Natural killer cell (primary cell): Measurements from ENCODE around the gene GNAZ. TPM values are rescaled to one million over a fixed set of nuclear protein-coding genes. Genes with fewer than 3 reads are reported as not detected.
A peak's percentile ranks its signal among the peaks of the same experiment; 100 is the strongest.

Source experiments
- ATAC-seq, 3 donors: fragments of 150-1000 bp in 2 of 3; fragments of 200-7000 bp in 1 of 3; cut with Tn5 transposase; 1 replicate in 1 of 3; 2 replicates in 2 of 3; pipeline ENCODE4 v1.10.0; 2021; ENCODE audit warnings: mild to moderate bottlenecking in 2 of 3, moderate library complexity in 2 of 3
- DNase-seq, 2 donors: peaks; one replicate each; pipeline versions ENCODE4 v3.0.0 to v3.0.0-alpha.2; 2013 to 2021; ENCODE audit warnings: mixed read lengths in 1 of 2
- H3K27ac ChIP-seq: one replicate; pipeline ENCODE4 v1.5.1; 2013; ENCODE audit warnings: mild to moderate bottlenecking, low read length
- H3K27me3 ChIP-seq: one replicate; pipeline ENCODE4 v1.6.1; 2013; ENCODE audit warnings: low read length; ENCODE audit not compliant: control insufficient read depth, insufficient read depth
- H3K36me3 ChIP-seq: one replicate; pipeline ENCODE4 v1.6.1; 2013; ENCODE audit warnings: low read length; ENCODE audit not compliant: control insufficient read depth, insufficient read depth
- H3K4me1 ChIP-seq: one replicate; pipeline ENCODE4 v1.6.1; 2013; ENCODE audit warnings: low read length; ENCODE audit not compliant: control insufficient read depth, insufficient read depth
- H3K4me3 ChIP-seq: one replicate; pipeline ENCODE4 v1.5.1; 2013; ENCODE audit warnings: low read length
- H3K9me3 ChIP-seq: one replicate; pipeline ENCODE4 v1.6.1; 2013; ENCODE audit warnings: low read length; ENCODE audit not compliant: control insufficient read depth, insufficient read depth
- H3K27ac Mint-ChIP-seq, 2 donors: one replicate each; pipeline ENCODE4 v1.8.0; 2022; ENCODE audit warnings: mild to moderate bottlenecking in 2 of 2, mixed read lengths in 2 of 2, moderate library complexity in 1 of 2
- H3K27me3 Mint-ChIP-seq, 2 donors: one replicate each; pipeline ENCODE4 v1.8.0; 2022; ENCODE audit warnings: low read depth in 2 of 2, mixed read lengths in 2 of 2
- H3K36me3 Mint-ChIP-seq: one replicate; pipeline ENCODE4 v1.8.0; 2022; ENCODE audit warnings: mixed read lengths
- H3K4me1 Mint-ChIP-seq, 2 donors: one replicate each; pipeline ENCODE4 v1.8.0; 2022; ENCODE audit warnings: mixed read lengths in 2 of 2
- H3K4me3 Mint-ChIP-seq: one replicate; pipeline ENCODE4 v1.8.0; 2022; ENCODE audit warnings: mild to moderate bottlenecking, moderate library complexity, mixed read lengths
- H3K9me3 Mint-ChIP-seq, 2 donors: one replicate each; pipeline ENCODE4 v1.8.0; 2022; ENCODE audit warnings: mixed read lengths in 2 of 2
- WGBS: methylation state at CpG from one replicate; pipeline ENCODE4 v1.1.7; 2013; ENCODE audit warnings: missing lambda C conversion rate; ENCODE audit not compliant: insufficient coverage; 5-methylcytosine and 5-hydroxymethylcytosine counted together
- intact Hi-C: fragments of 100-400 bp; cut with micrococcal nuclease; formaldehyde crosslinking; loops from one replicate; pipeline ENCODE4 v1.14.2; 2022
- total RNA-seq, 4 donors: library from RNA; stranded (reverse); fragments of 120-200 nt in 1 of 4; gene quantifications; one replicate each; pipeline versions ENCODE4 v1.2.3 to v1.2.4, GENCODE V29; 2013 to 2022
- TF ChIP-seq, protein P1 (sequence below): fragments of 200-600 bp; IDR thresholded peaks from one replicate; pipeline ENCODE4 v1.8.0; 2022; ENCODE audit warnings: antibody characterized with exemption

The GNAZ gene
- total RNA-seq, 3 donors from 2014 or later (not counting 1 experiment from before 2014, with no cell fraction given), result 4.5 to 7.5 (median 5.6) TPM

DNA sequence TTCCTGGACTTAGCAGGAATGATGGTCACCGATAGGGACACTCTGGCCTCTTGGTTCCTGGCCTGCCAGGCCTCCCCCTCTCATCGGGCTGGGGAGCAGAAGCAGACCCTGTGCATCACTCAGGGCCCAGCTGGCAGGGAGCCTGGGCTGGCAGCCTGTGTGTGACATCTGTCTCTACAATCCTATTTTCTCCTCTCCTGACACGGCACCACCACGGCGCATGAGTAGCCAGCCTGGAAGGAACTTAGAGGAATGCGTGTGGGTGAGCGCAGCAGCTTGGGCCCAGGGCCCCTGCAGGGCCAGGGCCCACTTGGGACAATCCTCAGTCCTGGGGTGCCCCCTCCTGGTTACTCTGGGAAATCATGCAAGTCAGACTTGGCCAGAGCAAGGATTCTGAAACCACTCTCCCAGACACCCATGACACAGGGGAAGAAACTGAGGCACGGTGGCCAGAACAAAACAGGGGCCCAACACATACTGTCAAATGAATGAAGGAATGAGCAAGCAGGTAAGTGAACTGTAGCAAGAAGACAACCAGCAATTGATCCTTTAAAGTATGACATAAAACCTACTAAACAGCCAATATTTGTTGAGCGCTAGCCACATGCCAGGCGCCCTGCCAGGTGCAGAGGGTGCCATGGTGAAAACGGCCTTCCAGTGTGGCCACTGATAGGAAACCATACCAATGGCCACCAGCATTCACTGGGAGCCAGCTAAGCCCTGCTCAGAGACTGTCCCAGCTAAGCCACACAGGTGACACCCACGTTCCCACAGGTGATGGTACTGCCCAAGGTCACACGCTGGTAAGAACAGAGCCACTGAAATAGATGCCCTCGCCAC lies 58.2 kb downstream of the GNAZ start:
- no peak overlapping the region for H3K4me3 ChIP-seq
- no peaks in the 10 kb centered on the region for H3K36me3 Mint-ChIP-seq
- H3K27me3 Mint-ChIP-seq, result no peaks in the 10 kb centered on the region
- TF ChIP-seq, protein P1, sequence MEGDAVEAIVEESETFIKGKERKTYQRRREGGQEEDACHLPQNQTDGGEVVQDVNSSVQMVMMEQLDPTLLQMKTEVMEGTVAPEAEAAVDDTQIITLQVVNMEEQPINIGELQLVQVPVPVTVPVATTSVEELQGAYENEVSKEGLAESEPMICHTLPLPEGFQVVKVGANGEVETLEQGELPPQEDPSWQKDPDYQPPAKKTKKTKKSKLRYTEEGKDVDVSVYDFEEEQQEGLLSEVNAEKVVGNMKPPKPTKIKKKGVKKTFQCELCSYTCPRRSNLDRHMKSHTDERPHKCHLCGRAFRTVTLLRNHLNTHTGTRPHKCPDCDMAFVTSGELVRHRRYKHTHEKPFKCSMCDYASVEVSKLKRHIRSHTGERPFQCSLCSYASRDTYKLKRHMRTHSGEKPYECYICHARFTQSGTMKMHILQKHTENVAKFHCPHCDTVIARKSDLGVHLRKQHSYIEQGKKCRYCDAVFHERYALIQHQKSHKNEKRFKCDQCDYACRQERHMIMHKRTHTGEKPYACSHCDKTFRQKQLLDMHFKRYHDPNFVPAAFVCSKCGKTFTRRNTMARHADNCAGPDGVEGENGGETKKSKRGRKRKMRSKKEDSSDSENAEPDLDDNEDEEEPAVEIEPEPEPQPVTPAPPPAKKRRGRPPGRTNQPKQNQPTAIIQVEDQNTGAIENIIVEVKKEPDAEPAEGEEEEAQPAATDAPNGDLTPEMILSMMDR, result peak; percentile 81
- WGBS, result 42% methylated on average over 14 of the region's 14 CpGs
- H3K4me3 Mint-ChIP-seq, result no peak overlapping the region
- H3K27ac Mint-ChIP-seq, result peak overlapping the region in 1 of 2 donors; percentile 75
- peaks cover 10% of the 10 kb centered on the region for H3K4me1 ChIP-seq
- intact Hi-C loops, result loop anchor here (1.0 to 10.0 kb wide), 3 partner anchors 169 to 534 kb away; no protein-coding TSS in a partner anchor
- DNase-seq (peak; percentile 71 to 86), ATAC-seq (peak; percentile 83 to 98 (median 96))
- H3K9me3 Mint-ChIP-seq, result no peaks in the 10 kb centered on the region
- no peak overlapping the region for H3K27ac ChIP-seq
- H3K4me1 Mint-ChIP-seq, result peaks cover 6 to 7% of the 10 kb centered on the region in 2 donors
- no peaks in the 10 kb centered on the region for H3K27me3 ChIP-seq
- no peaks in the 10 kb centered on the region for H3K36me3 ChIP-seq
- no peaks in the 10 kb centered on the region for H3K9me3 ChIP-seq

DNA sequence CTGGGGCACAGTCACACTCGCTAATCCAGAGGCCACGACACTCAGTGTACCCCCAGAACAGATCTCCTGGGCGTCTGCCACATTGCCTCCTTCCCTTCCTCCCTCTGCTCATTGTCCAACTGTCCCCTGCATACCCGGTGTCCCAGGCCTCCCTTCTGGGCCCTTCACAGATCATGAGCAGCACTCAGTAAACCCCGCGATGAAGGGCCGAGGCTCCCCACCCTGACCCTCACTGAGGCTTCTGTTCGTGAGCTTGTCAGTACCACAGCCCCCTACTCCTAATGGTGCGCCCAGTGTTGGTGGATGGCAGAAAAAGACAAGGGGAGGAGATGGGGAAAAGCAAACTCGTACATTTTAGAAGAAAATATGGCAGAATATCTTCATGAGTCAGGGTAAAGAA lies 58.8 kb downstream of the GNAZ start:
- H3K4me3 ChIP-seq, result no peak overlapping the region
- no peak overlapping the region for H3K27ac ChIP-seq
- H3K27me3 ChIP-seq, result no peaks in the 10 kb centered on the region
- Mint-ChIP-seq H3K4me1 (peaks cover 7 to 10% of the 10 kb centered on the region in 2 donors), H3K4me3 (no peak overlapping the region), H3K27ac (no peak overlapping the region), H3K9me3 (no peaks in the 10 kb centered on the region), H3K27me3 (no peaks in the 10 kb centered on the region), H3K36me3 (no peaks in the 10 kb centered on the region)
- intact Hi-C loops, result loop anchor here (10.0 kb wide), 1 partner anchor 534 kb away; no protein-coding TSS in a partner anchor
- TF ChIP-seq, protein P1, result no peak
- peaks cover 14% of the 10 kb centered on the region for H3K4me1 ChIP-seq
- ATAC-seq (no peak), DNase-seq (no peak)
- no peaks in the 10 kb centered on the region for H3K36me3 ChIP-seq
- WGBS, result 86% methylated on average over 8 of the region's 10 CpGs
- H3K9me3 ChIP-seq, result no peaks in the 10 kb centered on the region

DNA sequence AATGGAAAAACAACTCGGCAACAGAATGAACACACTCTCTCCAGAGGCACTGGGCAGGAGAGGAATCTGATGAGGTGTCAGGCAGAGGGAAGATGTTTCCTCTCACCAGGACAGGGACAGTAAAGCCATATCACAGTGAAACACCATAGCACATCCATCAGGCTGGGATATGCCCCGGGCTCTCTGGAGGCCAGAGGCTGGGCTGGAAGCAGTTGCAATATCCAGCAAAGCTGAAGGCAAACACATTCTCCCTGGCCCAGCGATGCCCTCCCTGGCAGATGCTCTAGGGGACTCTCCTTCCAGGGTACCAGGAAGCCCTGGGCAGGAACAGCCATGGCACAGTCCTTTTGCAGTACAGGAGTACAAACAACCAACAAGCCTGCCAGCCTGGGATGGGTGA lies 60.4 kb downstream of the GNAZ start:
- Histone ChIP-seq H3K9me3 (no peaks in the 10 kb centered on the region), H3K4me1 (peaks cover 30% of the 10 kb centered on the region), H3K36me3 (no peaks in the 10 kb centered on the region), H3K27ac (no peak overlapping the region), H3K27me3 (no peaks in the 10 kb centered on the region), H3K4me3 (no peak overlapping the region)
- WGBS, result 95% methylated on average over 3 of the region's 3 CpGs
- H3K27ac Mint-ChIP-seq, result no peak overlapping the region
- no peaks in the 10 kb centered on the region for H3K36me3 Mint-ChIP-seq
- H3K27me3 Mint-ChIP-seq, result no peaks in the 10 kb centered on the region
- H3K4me1 Mint-ChIP-seq, result peaks cover 7 to 12% of the 10 kb centered on the region in 2 donors
- no peaks in the 10 kb centered on the region for H3K9me3 Mint-ChIP-seq
- ATAC-seq (no peak), DNase-seq (no peak)
- TF ChIP-seq, protein P1, result no peak
- H3K4me3 Mint-ChIP-seq, result no peak overlapping the region
- intact Hi-C loops, result no loop called here
